Measurements from ENCODE around the gene TNIP3.

DNA sequence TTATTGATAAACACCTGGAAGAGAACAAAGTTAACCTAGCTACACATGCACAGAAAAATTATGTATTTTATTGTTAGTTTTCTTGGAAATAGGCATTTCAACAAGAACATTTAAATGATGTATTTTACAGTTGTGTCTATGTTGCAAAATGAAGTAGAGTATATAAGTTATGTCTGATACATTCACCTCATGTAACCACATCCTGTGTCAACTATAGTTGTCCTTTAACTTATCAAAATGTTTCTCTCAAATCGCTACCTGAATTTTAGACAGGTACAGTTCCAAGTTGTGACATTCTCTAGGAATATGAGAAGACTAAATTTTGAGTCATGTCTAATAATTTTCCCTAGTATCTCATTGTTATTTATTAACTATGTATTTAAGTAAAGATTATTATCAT, 27.2 kb upstream of the TNIP3 start:
- TF ChIP-seq, protein P1, sequence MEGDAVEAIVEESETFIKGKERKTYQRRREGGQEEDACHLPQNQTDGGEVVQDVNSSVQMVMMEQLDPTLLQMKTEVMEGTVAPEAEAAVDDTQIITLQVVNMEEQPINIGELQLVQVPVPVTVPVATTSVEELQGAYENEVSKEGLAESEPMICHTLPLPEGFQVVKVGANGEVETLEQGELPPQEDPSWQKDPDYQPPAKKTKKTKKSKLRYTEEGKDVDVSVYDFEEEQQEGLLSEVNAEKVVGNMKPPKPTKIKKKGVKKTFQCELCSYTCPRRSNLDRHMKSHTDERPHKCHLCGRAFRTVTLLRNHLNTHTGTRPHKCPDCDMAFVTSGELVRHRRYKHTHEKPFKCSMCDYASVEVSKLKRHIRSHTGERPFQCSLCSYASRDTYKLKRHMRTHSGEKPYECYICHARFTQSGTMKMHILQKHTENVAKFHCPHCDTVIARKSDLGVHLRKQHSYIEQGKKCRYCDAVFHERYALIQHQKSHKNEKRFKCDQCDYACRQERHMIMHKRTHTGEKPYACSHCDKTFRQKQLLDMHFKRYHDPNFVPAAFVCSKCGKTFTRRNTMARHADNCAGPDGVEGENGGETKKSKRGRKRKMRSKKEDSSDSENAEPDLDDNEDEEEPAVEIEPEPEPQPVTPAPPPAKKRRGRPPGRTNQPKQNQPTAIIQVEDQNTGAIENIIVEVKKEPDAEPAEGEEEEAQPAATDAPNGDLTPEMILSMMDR (IDR thresholded peaks at IDR 0.05) = no peak
- TF ChIP-seq POLR2A (IDR thresholded peaks at IDR 0.05) = no peak
